Activated naive CD4-positive, alpha-beta T cell treated with anti-CD3 and anti-CD28 coated beads, Interleukin-2, amount 50 U/mL, for 72 hours (primary cell): Measurements from ENCODE around the gene WDR37. TPM values are rescaled to one million over a fixed set of nuclear protein-coding genes. Genes with fewer than 3 reads are reported as not detected.
A peak's percentile ranks its signal among the peaks of the same experiment; 100 is the strongest.
"Not testable (repeated sequence)": the region's sequence is repeated elsewhere in the genome, so short reads cannot be mapped to it uniquely, and the experiment has no call there.

Experiments
- ATAC-seq, 2 donors: fragments of 150-1000 bp; cut with Tn5 transposase; 2 replicates each; pipeline ENCODE4 v1.10.0; 2021; ENCODE audit warnings: mild to moderate bottlenecking in 2 of 2, moderate library complexity in 2 of 2
- DNase-seq, 2 donors: peaks; one replicate each; pipeline ENCODE4 v3.0.0; 2021 to 2022; ENCODE audit warnings: low spot score in 2 of 2
- H3K27ac Mint-ChIP-seq, 2 donors: one replicate each; pipeline ENCODE4 v1.8.0; 2022; ENCODE audit warnings: mild to moderate bottlenecking in 2 of 2, mixed read lengths in 2 of 2
- H3K36me3 Mint-ChIP-seq, 2 donors: one replicate each; pipeline ENCODE4 v1.8.0; 2022; ENCODE audit warnings: mixed read lengths in 2 of 2
- H3K9me3 Mint-ChIP-seq, 2 donors: one replicate each; pipeline ENCODE4 v1.8.0; 2022; ENCODE audit warnings: mixed read lengths in 2 of 2
- total RNA-seq, 2 donors: library from RNA; stranded (reverse); gene quantifications; one replicate each; pipeline ENCODE4 v1.2.3, GENCODE V29; 2022

WDR37 gene
- total RNA-seq, 2 donors from 2014 or later = 21.2 to 31.5 TPM

GRCh38 chr10:1035201-1035600, 21.0 kb upstream of the WDR37 start:
- no peak for DNase-seq
- no peaks in the 10 kb centered on the region for H3K36me3 Mint-ChIP-seq

GRCh38 chr10:1036341-1036791, 19.8 kb upstream of the WDR37 start:
- Mint-ChIP-seq H3K27ac (peak overlapping the region; percentile 57 to 92), H3K9me3 (no peaks in the 10 kb centered on the region), H3K36me3 (no peaks in the 10 kb centered on the region)
- DNase-seq = peak in 1 of 2 donors; percentile 36
- ATAC-seq = peak; percentile 89 to 94

More at GRCh38 chr10:1035201-1035600, 21.0 kb upstream of the WDR37 start:
- H3K27ac Mint-ChIP-seq = peak overlapping the region in 1 of 2 donors; percentile 92
- ATAC-seq = no peak
- no peaks in the 10 kb centered on the region for H3K9me3 Mint-ChIP-seq

- H3K36me3 Mint-ChIP-seq = no peaks in the 10 kb centered on the region
Observed at GRCh38 chr10:1037098-1037497, 19.1 kb upstream of the WDR37 start.

DNA sequence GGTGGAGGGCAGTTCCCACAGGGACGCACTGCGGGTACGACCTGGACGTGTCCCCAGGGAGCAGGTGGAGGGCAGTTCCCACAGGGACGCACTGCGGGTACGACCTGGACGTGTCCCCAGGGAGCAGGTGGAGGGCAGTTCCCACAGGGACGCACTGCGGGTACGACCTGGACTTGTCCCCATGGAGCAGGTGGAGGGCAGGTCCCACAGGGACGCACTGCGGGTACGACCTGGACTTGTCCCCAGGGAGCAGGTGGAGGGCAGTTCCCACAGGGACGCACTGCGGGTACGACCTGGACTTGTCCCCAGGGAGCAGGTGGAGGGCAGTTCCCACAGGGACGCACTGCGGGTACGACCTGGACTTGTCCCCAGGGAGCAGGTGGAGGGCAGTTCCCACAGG, 17.4 kb upstream of the WDR37 start:
- DNase-seq, H3K9me3 Mint-ChIP-seq, ATAC-seq, H3K36me3 Mint-ChIP-seq, H3K27ac Mint-ChIP-seq: not testable (repeated sequence)

More at GRCh38 chr10:1037098-1037497, 19.1 kb upstream of the WDR37 start:
- H3K27ac Mint-ChIP-seq = peak overlapping the region; percentile 32 to 87
- H3K9me3 Mint-ChIP-seq = no peaks in the 10 kb centered on the region
- no peak for ATAC-seq
- DNase-seq = no peak

GRCh38 chr10:1040133-1040532, 16.1 kb upstream of the WDR37 start:
- no peaks in the 10 kb centered on the region for H3K9me3 Mint-ChIP-seq
- ATAC-seq (no peak), DNase-seq (no peak)
- H3K27ac Mint-ChIP-seq = no peak overlapping the region
- peaks cover 6 to 19% of the 10 kb centered on the region in 2 donors for H3K36me3 Mint-ChIP-seq

- ATAC-seq = no peak
- H3K9me3 Mint-ChIP-seq = no peaks in the 10 kb centered on the region
- no peak for DNase-seq
- H3K27ac Mint-ChIP-seq = peak overlapping the region in 1 of 2 donors; percentile 68
- H3K36me3 Mint-ChIP-seq = peaks cover 6 to 19% of the 10 kb centered on the region in 2 donors
Observed at GRCh38 chr10:1041514-1041913, 14.7 kb upstream of the WDR37 start.

DNA sequence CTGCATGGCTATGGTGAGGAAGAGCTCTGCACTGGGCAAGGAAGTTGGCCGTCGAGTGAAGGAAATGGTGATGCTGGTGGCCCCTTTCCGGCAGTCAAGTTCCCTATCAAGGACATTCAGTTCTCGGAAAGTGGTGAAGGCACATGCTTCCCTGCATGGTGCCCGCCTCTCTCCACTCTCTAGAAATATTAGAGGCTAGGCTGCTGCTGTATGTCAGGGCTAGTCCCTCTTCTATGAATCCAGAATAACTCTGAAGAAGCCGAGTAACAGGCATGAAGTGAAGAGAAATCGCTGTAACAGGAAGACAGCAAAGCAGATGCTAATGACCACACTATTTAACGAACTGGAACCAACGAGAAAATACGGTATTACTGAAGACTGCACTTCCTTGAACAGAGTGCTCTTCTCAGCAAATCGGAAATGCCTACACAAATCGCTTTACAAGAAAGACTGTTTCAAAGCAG, 12.6 kb upstream of the WDR37 start:
- peaks cover 17 to 31% of the 10 kb centered on the region in 2 donors for H3K36me3 Mint-ChIP-seq
- DNase-seq (no peak), ATAC-seq (peak in 1 of 2 donors; percentile 30)
- H3K27ac Mint-ChIP-seq = peak overlapping the region; percentile 64 to 92
- no peaks in the 10 kb centered on the region for H3K9me3 Mint-ChIP-seq

GRCh38 chr10:1044146-1044545, 12.0 kb upstream of the WDR37 start:
- Mint-ChIP-seq H3K36me3 (peaks cover 18 to 31% of the 10 kb centered on the region in 2 donors), H3K9me3 (no peaks in the 10 kb centered on the region), H3K27ac (peak overlapping the region; percentile 64 to 92)
- ATAC-seq (no peak), DNase-seq (no peak)

GRCh38 chr10:1044964-1045363, 11.2 kb upstream of the WDR37 start:
- Mint-ChIP-seq H3K9me3 (no peaks in the 10 kb centered on the region), H3K36me3 (peaks cover 25 to 35% of the 10 kb centered on the region in 2 donors), H3K27ac (peak overlapping the region; percentile 16 to 64)
- DNase-seq = no peak
- no peak for ATAC-seq

DNA sequence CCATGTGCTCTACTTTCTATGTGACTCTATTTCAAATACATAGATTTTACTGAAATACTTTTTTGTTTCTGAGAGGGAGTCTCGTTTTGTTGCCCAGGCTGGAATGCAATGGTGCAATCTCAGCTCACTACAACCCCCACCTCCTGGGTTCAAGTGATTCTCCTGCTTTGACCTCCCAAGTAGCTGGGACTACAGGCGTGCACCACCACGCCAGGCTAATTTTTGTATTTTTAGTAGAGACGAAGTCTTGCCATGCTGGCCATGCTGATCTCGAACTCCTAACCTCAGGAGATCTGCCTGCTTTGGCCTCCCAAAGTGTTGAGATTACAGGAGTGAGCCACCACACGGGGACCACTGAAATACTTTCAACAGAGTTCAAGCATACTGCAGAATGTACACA, 10.8 kb upstream of the WDR37 start:
- ATAC-seq (no peak), DNase-seq (no peak)
- peak overlapping the region; percentile 64 to 79 for H3K27ac Mint-ChIP-seq
- no peaks in the 10 kb centered on the region for H3K9me3 Mint-ChIP-seq
- peaks cover 25 to 39% of the 10 kb centered on the region in 2 donors for H3K36me3 Mint-ChIP-seq

- Mint-ChIP-seq H3K9me3 (no peaks in the 10 kb centered on the region), H3K36me3 (peaks cover 25 to 40% of the 10 kb centered on the region in 2 donors), H3K27ac (peak overlapping the region; percentile 91 to 99)
- peak in 1 of 2 donors; percentile 17 for DNase-seq
- no peak for ATAC-seq
Observed at GRCh38 chr10:1047937-1048336, 8.2 kb upstream of the WDR37 start.

DNA sequence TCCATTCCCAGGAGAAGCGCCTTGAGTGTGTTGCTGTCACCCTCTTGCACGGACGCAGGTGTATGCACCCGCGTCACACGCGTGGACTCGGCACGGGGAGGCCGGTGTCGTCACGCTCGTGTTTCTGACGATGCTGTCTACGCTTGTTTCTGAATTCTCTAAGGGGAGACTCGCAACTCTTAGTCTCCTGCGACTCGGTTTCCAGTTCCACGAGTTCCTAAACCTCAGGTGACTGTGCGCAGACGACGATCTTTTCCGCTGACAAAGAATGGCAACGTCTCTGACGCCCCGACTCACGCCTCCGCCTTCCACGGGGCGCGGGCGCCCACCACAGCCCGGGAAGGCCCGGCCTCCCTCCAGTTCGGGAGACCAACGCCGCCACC, 7.8 kb upstream of the WDR37 start:
- DNase-seq = no peak
- H3K9me3 Mint-ChIP-seq = no peaks in the 10 kb centered on the region
- peak in 1 of 2 donors; percentile 30 for ATAC-seq
- peak overlapping the region; percentile 91 to 99 for H3K27ac Mint-ChIP-seq
- peaks cover 22 to 36% of the 10 kb centered on the region in 2 donors for H3K36me3 Mint-ChIP-seq

GRCh38 chr10:1048732-1049424, 7.3 kb upstream of the WDR37 start, which contains the start of gene IDI1:
IDI1 (minus strand) TSS chr10:1049119; CDS start chr10:1049003, 116 bp downstream.
- peak; percentile 84 to 86 for ATAC-seq
- Mint-ChIP-seq H3K36me3 (peaks cover 23 to 32% of the 10 kb centered on the region in 2 donors), H3K27ac (peak within 1 kb of the TSS; percentile 98 to 99), H3K9me3 (no peaks in the 10 kb centered on the region)
- DNase-seq = peak; percentile 97 to 98

- ATAC-seq = no peak
- Mint-ChIP-seq H3K9me3 (no peaks in the 10 kb centered on the region), H3K27ac (peak overlapping the region; percentile 98 to 99), H3K36me3 (peaks cover 25 to 26% of the 10 kb centered on the region in 2 donors)
- no peak for DNase-seq
Observed at GRCh38 chr10:1049425-1049958, 6.7 kb upstream of the WDR37 start.

DNA sequence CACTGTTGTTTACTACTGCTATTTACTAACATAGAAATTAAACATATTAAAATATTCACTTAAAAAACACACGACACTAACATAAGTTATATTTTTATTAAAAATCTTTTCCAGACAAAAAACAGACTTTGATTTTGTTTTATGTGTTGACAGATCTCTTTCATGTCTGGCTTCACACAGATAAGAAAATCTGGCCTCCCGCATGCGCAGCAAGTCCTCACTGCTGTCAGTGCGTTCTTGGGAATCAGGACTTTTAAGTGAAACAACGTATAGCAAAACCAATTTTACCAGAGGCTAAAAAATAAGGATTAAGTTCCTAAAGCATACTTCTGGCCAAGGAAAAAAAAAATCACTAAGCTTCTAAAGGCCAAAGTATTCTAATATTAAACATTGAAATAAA, 6.0 kb upstream of the WDR37 start:
- no peak for ATAC-seq
- no peak for DNase-seq
- H3K9me3 Mint-ChIP-seq = no peaks in the 10 kb centered on the region
- H3K27ac Mint-ChIP-seq = peak overlapping the region; percentile 98 to 99
- peaks cover 21 to 25% of the 10 kb centered on the region in 2 donors for H3K36me3 Mint-ChIP-seq

- peak overlapping the region; percentile 98 to 99 for H3K27ac Mint-ChIP-seq
- H3K36me3 Mint-ChIP-seq = peaks cover 22 to 25% of the 10 kb centered on the region in 2 donors
- peak in 1 of 2 donors; percentile 38 for DNase-seq
- no peak for ATAC-seq
- no peaks in the 10 kb centered on the region for H3K9me3 Mint-ChIP-seq
Observed at GRCh38 chr10:1050554-1050953, 5.6 kb upstream of the WDR37 start.

- no peak for ATAC-seq
- H3K9me3 Mint-ChIP-seq = no peaks in the 10 kb centered on the region
- peaks cover 27 to 40% of the 10 kb centered on the region in 2 donors for H3K36me3 Mint-ChIP-seq
- H3K27ac Mint-ChIP-seq = no peak overlapping the region
- DNase-seq = no peak
Observed at GRCh38 chr10:1054684-1055083, 1.5 kb upstream of the WDR37 start.
